Epithelial cell of proximal tubule (primary cell): ENCODE data around the gene SPDYE8. TPM values are rescaled to one million over a fixed set of nuclear protein-coding genes. Genes with fewer than 3 reads are reported as not detected.
A peak's percentile ranks its signal among the peaks of the same experiment; 100 is the strongest.
"Not testable (repeated sequence)": the region's sequence is repeated elsewhere in the genome, so short reads cannot be mapped to it uniquely, and the experiment has no call there.

Experiments
- DNase-seq: peaks from one replicate; pipeline ENCODE4 v3.0.0-alpha.2; 2011; ENCODE audit warnings: low read depth
- H3K4me3 ChIP-seq: 2 replicates; pipeline ENCODE4 v1.5.1; 2011; ENCODE audit warnings: low read depth, mild to moderate bottlenecking, low read length
- total RNA-seq: library from RNA; depleted of rRNA; stranded (reverse); fragments of >200 nt; gene quantifications from 2 replicates; pipeline ENCODE4 v1.2.3, GENCODE V29; 2015

Gene SPDYE8, protein sequence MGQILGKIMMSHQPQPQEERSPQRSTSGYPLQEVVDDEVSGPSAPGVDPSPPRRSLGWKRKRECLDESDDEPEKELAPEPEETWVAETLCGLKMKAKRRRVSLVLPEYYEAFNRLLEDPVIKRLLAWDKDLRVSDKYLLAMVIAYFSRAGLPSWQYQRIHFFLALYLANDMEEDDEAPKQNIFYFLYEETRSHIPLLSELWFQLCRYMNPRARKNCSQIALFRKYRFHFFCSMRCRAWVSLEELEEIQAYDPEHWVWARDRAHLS
- total RNA-seq, result not detected in 2 replicates

DNA sequence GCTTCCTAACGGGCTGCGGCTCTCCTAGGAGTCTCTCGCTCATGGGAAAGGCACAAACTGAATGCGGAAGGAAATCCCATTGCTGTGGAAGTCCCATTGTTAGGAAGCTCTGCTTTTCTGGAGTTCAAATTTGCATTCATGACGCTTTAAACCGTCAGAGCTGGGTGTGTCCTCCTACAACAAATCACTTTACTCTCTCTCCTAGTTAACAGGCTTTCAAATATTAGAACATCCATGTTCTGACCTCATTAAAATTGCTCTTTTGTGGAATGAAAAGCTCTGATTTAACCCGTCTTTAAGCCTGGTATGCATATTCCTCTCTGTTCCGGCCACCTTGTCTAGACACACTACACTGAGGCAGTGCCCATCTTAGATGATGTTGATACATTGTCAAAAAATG lies at the start of gene SPDYE8:
TSS of gene SPDYE8 (minus strand) at position 101 of the 400 bp plus-strand sequence. CDS start 1,800 bp downstream, outside the sequence.
- H3K4me3 ChIP-seq, DNase-seq: not testable (repeated sequence)

DNA sequence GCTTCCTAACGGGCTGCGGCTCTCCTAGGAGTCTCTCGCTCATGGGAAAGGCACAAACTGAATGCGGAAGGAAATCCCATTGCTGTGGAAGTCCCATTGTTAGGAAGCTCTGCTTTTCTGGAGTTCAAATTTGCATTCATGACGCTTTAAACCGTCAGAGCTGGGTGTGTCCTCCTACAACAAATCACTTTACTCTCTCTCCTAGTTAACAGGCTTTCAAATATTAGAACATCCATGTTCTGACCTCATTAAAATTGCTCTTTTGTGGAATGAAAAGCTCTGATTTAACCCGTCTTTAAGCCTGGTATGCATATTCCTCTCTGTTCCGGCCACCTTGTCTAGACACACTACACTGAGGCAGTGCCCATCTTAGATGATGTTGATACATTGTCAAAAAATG lies 28.2 kb upstream of the SPDYE8 start, which contains the start of gene SPDYE11:
TSS of gene SPDYE11 (minus strand) at position 101 of the 400 bp plus-strand sequence. CDS start 1,800 bp downstream, outside the sequence.
- DNase-seq, H3K4me3 ChIP-seq: not testable (repeated sequence)

DNA sequence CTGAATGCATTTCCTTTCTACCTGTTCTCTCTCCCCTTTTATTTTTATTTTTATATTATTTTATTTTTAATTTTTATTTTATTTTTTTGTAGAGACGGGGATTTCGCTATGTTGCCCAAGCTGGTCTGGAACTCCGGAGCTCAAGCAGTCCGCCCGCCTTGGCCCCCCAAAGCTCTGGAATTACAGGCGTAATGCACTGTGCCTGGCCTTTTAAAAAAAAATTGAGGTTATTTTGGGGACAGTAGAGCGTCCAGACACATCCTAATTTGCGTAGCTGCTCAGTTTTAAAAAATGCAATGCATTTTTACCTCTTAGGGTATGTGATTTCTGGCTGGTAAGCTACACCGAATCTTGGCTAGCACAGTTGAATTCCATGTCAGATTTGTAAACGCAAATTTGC lies 23.1 kb downstream of the SPDYE8 start:
- peak overlapping the region; percentile 46 for H3K4me3 ChIP-seq
- DNase-seq, result not testable (repeated sequence)

DNA sequence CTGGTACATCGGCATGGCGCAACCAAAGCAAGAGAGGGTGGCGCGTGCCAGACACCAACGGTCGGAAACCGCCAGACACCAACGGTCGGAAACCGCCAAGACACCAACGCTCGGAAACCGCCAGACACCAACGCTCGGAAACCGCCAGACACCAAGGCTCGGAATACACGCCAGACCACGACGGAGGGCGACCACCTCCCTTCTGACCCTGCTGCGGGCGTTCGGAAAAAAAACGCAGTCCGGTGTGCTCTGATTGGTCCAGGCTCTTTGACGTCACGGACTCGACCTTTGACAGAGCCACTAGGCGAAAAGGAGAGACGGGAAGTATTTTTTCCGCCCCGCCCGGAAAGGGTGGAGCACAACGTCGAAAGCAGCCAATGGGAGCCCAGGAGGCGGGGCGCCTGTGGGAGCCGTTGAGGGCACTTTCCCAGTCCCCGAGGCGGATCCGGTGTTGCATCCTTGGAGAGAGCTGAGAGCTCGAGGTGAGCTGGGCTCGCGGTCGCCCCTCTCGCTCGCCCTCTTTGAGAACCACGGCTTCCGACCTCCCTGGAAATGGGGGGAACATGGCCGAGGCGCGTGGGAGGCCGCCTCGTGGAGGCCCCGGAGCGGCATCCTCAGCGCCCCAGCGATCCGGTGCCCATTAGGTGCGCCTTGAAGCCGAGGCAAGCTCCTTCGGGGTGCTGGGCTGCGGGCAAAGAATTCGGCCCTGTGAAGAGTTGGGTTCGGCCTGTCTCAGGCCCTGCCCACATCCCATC lies 23.7 kb downstream of the SPDYE8 start:
- peak overlapping the region; percentile 57 for H3K4me3 ChIP-seq
- DNase-seq, result not testable (repeated sequence)

DNA sequence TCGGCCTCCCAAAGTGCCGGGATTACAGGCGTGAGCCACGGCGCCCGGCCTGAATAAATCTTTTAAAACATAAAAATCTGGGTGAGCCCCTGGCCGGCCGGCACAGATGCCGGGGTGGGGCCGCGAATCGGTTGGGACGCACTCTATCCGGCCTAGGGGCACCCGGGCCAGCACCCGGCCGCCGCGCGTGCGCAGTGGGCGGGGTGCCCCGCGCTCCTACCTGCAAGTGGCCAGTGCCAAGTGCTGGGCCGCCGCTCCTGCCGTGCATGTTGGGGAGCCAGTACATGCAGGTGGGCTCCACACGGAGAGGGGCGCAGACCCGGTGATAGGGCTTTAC lies 24.2 kb downstream of the SPDYE8 start:
- DNase-seq, result not testable (repeated sequence)
- peak overlapping the region; percentile 57 for H3K4me3 ChIP-seq

DNA sequence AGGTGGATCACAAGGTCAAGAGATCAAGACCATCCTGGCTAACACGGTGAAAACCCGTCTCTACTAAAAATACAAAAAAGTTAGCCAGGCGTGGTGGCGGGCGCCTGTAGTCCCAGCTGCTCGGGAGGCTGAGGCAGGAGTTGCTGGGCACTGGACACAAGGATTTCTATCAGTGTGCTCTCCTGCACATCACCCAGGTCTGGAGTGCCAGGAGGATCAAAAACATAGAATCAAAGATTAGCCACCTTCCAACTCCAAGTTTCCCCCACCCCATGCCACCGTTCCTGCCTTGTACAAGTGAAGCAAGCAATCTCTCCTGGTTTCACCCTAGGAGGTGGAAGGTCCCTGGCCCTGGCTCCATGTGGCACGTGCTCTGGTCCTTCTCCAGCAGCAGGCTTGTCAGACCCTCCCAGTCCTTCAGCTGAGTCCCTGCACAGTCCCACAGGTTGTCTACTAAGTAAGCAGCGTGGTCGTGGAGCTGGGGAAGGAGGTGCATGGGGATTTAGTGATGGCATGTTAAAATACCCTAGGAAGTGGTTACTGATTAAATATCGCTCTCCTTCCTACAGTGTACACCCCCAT lies 31.6 kb downstream of the SPDYE8 start:
- H3K4me3 ChIP-seq, DNase-seq: not testable (repeated sequence)

DNA sequence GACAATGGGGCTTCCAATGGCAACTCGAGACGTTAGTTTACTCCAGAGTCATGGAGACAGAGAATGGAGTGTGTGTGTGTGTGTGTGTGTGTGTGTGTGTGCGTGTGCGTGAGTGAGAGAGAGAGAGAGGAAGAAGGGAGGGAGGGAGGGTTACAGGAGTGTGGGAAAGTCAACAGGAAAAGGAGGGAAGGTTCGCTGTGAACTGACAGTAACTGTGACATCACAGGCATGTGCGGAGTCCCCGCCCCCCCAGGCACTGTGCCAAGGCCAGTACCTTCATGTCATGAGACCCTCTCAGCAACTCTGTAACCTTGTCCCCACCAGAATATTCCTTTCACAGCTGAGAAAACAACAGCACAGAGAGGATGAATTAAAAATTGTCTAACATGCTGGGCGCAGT lies 32.1 kb downstream of the SPDYE8 start:
- DNase-seq, H3K4me3 ChIP-seq: not testable (repeated sequence)

DNA sequence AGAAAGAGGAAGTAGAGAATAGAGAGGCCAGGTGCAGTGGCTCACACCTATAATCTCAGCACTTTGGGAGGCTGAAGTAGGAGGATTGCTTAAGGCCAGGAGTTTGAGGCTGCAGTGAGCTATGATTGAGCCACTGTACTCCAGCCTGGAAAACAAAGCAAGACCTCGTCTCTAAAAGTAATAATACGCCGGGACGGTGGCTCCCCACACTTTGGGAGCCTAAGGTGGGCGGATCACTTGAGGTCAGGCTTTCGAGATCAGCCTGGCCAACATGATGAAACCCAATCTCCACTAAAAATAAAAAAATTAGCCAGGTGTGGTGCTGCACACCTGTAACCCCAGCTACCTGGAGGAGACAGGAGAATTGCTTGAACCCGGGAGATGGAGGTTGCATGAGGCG lies 34.1 kb downstream of the SPDYE8 start:
- not testable (repeated sequence) for H3K4me3 ChIP-seq, DNase-seq

DNA sequence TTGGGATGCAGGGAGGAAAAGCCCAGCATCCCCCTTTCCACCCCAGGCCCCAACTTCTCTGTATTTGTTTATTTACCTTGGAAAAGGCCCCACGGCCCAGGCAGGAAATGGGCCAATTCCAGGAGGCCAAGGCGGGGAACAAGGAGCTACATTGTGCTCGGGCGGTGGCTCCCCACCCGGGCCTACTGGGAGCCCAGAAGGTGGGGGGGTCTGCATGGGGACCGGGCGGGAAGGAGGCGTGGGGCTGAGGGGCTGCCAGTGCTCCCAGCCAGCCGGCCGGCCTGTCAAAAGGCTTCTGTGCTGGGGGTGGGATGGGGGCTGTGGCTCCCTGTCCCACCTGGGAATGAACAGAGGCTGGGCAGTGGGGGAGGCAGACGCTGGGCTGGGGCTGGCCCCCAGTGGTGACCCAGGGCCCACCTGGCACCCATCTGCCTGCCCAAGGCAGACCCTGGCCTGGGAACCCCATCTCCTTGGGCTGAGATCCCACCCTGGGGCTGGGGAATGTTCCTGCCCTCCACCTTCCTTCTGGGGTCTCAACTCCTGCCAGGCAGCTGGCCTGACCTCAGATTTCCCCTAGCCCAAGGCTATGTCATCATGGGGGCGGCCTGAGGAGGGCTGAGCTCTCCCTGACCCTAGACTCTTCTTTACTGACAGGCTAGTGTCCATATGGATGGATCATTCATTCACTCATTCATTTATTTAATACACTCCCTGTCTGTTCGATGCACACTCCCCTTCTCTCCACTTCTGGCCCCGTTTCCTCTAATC lies 39.2 kb downstream of the SPDYE8 start:
- not testable (repeated sequence) for DNase-seq, H3K4me3 ChIP-seq

DNA sequence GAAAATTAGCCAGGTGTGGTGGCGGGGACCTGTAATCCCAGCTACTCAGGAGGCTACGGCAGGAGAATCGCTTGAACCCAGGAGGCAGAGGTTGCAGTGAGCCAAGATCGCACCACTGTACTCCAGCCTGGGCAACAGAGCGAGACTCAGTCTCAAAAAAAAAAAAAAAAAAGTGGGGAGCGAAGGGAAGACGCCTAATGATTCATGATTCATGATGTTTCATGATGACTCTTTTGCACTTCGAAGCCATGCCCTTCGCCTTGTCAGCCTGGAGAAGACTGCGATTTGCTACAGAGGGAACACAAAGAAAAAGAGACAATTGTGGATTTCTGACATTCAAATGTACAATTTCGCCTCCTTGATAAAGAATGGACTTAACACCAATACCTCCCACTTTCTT lies 47.5 kb downstream of the SPDYE8 start:
- DNase-seq, H3K4me3 ChIP-seq: not testable (repeated sequence)

DNA sequence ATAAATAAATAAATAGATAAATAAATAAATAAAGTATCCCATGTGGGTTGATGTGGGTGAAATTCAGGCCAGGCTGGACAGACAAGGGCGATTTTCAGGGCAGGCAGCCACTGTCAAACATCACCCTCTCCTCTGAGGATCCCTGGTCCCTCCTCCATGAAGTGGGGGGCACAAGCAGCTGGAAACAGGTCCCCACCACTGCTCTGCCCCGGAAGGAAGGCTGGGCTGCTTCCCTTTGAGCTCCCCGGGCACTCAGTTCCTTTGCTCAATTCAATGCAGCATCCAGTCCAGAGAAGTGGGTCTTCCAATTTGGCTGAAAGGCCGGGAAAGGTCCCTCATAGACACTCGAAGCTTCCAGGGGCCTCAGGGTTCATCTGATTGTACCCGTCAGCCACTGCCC lies 49.2 kb downstream of the SPDYE8 start:
- H3K4me3 ChIP-seq, DNase-seq: not testable (repeated sequence)

DNA sequence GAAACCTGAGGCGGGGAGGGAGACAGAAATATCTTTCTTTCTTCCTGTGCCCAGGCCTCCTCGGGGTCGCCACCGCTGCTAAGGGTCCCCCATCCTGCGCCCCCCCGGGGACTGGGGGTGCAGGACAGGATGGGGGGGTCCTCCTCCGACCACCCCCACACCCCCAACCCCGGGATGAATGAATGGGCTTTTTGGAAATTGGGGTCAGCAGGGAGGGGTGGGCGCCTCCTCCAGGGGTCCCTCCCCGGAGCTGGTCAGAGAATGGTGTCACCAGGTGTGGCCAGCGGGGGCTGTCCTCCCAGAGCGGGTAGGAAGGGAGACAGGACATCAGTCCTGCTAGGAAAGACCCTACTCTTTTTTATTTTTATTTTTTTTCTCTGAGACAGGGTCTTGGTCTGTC lies 53.1 kb downstream of the SPDYE8 start:
- not testable (repeated sequence) for H3K4me3 ChIP-seq, DNase-seq

DNA sequence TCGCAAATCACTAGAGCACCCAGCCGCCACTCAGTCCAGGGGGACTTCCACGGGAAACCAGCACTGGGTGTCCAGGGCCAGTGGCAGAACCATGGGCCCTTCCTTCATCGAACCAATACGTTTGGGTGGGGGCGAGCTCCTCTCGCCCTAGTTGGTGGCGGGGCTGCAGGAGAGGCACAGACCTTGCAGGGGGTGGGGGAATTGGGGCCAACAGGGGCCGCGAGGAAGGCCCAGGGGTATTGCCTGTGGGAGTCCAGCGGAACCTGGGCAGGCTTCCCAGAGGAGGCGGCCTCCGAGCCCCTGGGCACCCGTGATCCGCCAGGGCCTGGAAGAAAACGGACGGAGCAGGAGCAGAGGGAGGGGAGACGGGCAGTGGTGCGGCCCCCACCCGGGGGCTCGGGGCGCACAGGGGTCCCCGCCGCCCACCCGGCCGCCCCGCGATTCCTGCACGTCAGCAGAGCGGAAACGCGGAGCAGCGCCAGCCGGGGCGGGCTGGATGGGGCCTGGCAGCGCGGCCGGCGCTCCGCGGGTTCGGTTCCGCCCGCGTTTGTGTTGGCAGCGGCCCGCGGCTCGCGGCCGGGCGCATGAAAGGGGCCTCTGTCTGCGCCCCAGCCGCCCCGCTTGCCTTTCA lies 53.8 kb downstream of the SPDYE8 start:
- H3K4me3 ChIP-seq, DNase-seq: not testable (repeated sequence)

DNA sequence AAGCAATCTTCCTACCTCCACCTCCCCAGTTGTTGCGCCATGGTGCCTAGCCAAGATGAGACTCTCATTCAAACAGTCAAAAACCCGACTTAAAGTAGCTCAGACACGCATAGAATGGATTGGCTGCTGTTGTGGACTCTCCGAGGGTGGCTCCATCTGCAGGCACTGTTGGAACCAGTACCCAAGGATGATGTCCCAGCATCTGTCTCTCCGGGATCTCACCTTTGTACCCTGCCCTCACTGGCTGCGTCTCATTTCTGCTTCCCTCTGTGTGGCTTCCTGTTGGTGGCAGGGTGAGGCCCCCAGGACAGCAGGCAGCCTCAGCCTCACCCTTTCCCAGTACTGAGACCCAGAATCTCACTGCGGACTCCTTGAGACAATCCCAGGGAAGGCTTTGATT lies 54.8 kb downstream of the SPDYE8 start:
- not testable (repeated sequence) for DNase-seq, H3K4me3 ChIP-seq

DNA sequence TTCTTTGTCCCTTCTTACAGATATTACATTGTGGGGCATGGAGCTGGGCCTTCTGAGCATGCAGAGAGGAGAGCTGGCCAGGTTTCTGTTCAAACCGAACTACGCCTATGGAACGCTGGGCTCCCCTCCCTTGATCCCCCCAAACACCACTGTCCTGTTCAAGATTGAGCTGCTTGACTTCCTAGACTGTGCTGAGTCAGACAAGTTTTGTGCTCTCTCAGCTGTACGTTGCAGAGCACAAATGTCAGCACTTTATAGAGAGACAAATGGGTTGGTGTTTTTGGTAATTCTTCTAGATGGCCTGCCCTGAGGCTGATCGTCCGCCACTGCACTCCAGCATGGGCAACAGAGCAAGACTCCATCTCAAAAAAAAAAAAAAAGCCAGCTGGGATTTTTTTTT lies 58.1 kb downstream of the SPDYE8 start:
- DNase-seq, result not testable (repeated sequence)

More for the DNA sequence above, 58.1 kb downstream of the SPDYE8 start:
- H3K4me3 ChIP-seq, result not testable (repeated sequence)
